DMS114 treated with DMSO at 0.1 percent for 48 hours (cell line): ENCODE results near the gene ATF6B.
A peak's percentile ranks its signal among the peaks of the same experiment; 100 is the strongest.
"Not testable (repeated sequence)": the region's sequence is repeated elsewhere in the genome, so short reads cannot be mapped to it uniquely, and the experiment has no call there.

Source experiments
- DNase-seq: peaks from one replicate; lab custom pipeline; 2025; ENCODE audit not compliant: unreplicated experiment; lab: John Stamatoyannopoulos, UW

ATF6B gene

GRCh38 chr6:32154514-32155161 lies 26.6 kb upstream of the ATF6B start:
- DNase-seq: peak; percentile 55

DNA sequence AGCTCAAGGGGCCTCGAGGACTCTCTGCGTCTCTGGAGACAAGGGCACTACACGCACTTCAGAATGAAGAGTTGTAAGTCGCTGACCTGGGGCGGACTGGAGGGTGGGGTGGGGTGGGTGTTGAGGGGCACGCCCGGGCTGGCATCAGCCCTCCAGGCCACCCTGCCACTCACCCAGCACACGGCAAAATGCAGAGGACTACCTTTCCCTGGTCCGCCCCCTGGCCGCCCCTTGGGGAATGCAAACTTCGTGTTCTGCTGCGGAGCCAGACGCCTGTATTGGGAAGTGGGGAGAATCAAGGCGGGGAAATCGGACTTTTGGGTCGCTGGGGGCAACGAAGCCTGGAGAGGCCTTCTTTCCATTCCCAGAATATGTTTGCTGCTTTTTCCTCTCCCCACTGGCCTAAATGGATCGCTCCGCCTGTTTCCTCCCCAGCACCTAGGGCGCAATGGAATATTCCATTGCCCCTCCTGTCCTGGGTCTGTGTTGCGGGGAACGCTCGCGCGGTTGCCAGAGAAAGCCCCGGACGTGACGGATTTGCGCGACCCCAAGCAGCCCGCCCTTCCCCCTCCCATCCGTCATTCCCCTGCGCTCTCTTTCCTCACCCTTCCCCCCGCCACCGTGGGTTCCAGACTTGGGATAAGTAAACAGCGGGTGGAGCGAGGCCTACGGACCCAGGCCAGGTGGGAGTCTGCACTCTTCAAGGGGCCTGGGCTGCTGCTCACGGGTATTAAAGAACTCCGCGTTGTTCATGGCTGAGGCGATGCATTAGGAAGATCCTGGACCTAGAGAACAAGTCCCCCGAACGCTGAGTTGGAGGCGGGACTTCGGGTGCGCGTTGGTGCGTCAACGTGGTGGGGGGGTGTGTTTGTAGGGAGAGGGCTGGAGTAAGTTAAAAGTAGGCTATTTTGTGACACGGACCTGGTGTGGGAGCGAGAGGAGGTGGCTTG lies 25.8 kb upstream of the ATF6B start, which contains the start of gene PPT2:
TSS of gene PPT2 (plus strand) at position 578 of the 950 bp plus-strand sequence. CDS start 454 bp downstream, outside the sequence.
- DNase-seq: peak; percentile 94

GRCh38 chr6:32152769-32153563 lies 24.9 kb upstream of the ATF6B start:
- DNase-seq: no peak

DNA sequence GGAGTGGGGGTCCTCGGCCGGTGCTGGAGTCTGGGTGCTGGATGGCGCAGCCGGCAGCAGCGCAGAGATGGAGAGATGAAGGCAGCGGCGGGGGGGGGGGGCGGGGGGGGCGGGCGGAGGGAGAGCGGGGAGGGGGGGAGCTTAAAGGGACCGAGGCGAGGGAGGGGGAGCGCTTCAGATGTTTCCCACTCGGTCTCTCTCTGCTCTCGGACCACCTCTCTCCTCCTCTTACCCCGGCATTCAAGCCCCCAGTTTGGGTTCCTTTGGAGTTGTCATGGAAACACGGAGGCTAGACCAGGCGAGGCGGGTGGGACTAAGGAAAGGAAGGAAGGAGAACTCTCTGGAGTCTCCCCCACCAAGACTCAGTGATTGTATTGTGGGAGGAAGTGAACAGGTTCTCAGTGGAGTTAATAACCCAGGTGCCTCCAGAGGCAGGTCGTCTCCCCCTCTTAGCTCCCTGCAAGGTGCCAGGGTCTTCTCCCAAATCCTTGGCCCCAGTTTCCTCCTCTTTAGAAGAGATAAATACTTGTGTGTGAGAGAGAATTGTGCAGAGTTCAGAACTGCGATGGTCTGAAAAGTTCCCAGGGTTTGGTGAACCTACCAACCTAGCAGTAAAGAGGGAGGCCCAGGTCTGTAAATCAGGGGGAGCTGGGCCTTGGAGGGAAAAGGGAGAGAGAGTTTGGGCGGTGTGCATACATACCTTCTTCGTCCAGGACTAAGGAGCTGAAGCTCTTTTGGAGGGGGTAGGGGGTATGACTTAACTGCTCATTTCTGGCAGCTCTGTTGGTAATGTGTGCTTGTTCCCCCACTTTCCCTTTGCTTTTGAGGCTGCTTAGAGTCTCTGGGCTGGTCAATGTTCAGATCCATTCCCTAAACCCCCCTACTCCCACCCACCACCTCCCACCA lies 24.1 kb upstream of the ATF6B start, which contains the start of gene PRRT1:
TSS of gene PRRT1 (minus strand) at position 77 of the 906 bp plus-strand sequence. CDS start 112 bp downstream, outside the sequence.
- DNase-seq: no peak

DNA sequence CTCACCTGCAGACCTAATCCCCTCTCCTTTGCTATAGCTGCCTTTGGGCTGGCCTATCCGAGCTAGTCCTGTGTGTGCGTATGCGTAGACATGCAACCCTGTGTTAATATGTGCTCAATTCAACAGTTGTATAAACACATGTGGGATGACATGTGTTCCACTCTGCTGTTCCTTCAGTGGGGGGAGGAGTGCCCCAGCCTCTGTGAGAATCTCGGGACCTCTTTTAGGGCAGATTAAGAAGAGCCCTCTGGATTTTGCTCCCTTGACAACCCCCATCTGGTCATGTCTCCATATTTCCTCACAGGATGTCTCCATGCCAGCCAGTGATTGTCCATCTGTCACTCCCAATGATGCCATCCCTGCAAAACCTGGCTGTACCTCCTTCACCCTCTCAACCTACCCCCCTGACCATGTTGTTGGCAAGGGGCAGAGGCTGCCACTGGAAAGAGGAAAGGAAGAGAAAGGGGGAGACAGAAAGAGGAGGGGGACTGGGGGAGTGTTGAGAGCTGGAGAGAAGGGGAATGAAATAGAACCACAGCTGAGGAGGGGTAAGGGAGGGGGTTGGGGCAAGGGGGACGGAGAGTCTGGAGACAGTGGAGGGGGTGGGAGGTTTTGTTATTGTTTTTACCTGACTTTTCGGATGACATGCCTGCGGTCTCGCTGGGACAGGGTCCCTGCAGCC lies 23.3 kb upstream of the ATF6B start:
- no peak for DNase-seq

- DNase-seq: no peak
Measured at GRCh38 chr6:32149932-32150870, 22.2 kb upstream of the ATF6B start.

DNA sequence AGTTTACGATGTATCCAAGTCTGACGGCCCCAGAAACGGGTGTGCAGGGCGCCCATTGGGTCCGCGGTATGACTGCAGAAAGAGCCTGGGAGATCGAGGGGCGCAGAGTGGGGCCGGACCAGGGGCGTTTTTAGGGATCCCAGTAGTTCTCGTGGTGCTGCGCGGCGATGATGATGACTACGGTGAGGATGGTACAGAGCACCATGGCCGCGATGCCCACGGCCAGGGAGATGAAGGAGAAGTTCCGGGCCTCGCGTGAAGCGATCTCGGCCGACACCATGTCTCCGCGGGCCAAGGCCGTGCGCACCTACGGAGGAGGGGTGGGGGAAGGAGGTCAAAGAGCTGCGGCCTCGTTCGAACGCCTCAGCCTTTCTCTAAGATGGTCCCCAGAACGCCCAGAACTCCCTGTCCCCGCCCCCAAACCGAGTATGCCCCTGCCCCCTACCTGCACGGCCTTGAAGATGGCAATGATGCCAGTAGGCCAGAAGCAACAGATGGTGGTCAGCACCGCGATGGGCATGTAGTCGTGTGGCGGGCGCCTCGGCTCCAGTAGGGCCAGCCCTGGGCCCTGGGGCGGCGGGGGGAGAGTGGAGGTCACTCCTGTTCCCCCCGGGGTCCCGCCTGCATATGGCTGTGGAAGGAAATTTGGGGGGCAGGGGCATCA lies 21.2 kb upstream of the ATF6B start:
- no peak for DNase-seq

DNA sequence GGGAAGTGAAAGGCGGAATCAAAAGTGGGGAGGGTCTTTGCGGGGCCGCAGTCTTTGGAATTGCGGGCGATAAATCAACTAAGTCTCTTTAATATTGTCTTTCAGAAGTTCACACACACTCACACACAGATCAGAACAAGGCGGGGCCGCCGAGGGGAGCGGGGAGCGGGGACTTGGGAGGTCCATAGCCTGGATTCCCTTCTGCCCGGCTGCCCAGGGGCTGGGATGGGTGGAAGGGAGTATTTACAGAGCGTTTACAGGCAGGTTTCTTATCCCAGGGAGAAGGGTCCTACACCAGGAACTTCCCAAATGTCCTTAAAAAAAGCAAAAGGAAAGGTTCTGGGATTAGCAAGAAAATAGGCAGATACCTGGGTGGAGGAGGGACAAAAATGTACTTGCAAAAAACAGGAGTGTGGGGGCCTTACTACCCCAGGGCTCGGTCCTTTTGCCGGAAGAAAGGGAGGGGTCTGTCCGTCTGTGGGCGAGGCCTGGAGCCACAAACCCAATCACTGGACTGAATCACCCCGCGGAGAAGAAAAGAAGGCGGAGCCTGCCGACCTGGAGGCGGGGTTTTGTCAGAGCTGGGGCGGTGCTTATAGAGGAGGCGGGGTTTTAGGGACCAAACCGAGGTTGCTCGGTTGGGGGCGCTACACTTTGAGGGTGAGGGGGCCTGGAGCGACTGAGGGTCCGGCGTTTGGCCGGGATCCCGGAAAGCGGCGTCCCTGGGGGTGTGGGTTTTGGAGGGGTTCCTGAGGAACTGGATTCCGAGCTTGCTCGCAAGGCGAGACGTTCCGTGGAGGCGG lies 20.4 kb upstream of the ATF6B start:
- DNase-seq: no peak

GRCh38 chr6:32147401-32148132 lies 19.5 kb upstream of the ATF6B start:
- DNase-seq: no peak

- no peak for DNase-seq
Measured at GRCh38 chr6:32146687-32147086, 18.6 kb upstream of the ATF6B start.

- DNase-seq: no peak
Measured at GRCh38 chr6:32146287-32146686, 18.2 kb upstream of the ATF6B start.

DNA sequence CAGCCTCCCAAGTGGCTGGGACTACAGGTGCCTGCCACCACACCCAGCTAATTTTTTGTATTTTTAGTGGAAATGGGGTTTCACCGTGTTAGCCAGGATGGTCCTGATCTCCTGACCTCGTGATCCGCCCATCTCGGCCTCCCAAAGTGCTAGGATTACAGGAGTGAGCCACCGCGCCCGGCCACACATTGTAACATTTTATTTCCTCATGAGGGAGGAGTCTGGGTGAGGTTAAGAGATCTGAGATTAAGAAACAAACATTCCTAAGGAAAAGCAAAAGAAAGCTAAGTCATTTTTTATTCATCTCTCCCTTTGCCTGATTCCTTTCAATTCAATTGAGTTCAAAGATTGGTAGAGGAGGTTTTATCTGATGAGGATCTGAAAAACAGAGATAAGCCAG lies 16.2 kb upstream of the ATF6B start:
- DNase-seq: not testable (repeated sequence)

- DNase-seq: no peak
Measured at GRCh38 chr6:32140420-32141046, 12.5 kb upstream of the ATF6B start.

- DNase-seq: no peak
Measured at GRCh38 chr6:32139590-32139989, 11.5 kb upstream of the ATF6B start.

GRCh38 chr6:32137454-32137853 lies 9.4 kb upstream of the ATF6B start:
- no peak for DNase-seq

- DNase-seq: no peak
Measured at GRCh38 chr6:32133786-32134185, 5.7 kb upstream of the ATF6B start.
